ENCODE measurements around the gene DEXI. TPM values are rescaled to one million over a fixed set of nuclear protein-coding genes. Genes with fewer than 3 reads are reported as not detected.

The DEXI gene
- total and polyA plus RNA-seq, 2 of the 13 experiments (the other 11 are each of a cell fraction or from before 2014, with no cell fraction given), result 51.5 to 70.4 TPM

DNA sequence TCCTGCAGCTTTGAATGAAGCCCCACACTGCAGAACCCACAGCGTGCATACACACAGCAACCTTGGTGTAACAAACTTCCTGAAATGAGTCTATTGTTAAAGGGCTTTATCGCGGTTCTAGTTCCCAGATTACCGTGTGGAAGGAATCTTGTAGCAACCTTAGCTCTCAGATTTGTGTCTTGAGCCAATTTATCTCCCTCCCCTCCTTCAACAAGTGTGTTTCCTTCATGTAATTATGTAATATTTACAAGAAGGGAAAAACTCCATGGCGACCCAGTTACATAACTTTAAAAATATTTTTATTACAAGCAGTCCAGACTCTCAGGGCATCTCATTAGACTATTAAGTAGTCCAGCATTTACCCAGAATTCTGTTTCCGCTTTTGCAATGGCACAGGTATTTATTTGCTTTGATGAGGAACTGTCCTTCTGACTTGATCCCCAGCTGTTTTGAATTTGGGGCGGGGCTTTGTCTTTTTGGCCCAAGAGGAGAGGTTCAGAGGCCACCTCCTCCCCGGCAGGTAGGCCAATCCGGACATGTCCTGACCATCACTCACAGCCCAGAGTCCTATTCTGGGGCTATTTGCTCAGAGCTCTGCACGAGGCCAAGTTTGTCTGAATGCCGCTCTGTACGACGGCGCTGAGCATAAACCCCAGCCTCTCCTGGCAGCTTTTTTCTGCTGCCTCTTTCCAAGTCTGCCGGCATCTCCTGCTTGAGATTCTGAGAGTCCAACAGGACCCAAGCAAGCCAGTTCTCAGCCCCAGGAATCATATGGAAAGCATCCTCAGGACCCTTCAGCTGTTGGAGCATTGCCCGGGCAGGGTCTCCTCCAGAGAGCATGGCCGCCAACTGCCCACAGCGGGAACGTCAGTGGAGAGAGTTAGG lies 37.7 kb upstream of the DEXI start (continued):
- TF ChIP-seq ZNF615 (CRISPR knock-in tag; IDR thresholded peaks at IDR 0.05; ENCODE audit: borderline replicate concordance), result no peak
- TF ChIP-seq GTF2F1 (IDR thresholded peaks at IDR 0.05; ENCODE audit: low read length), result no peak
- no peak for TF ChIP-seq ZNF747 (CRISPR knock-in tag; IDR thresholded peaks at IDR 0.05; ENCODE audit: borderline replicate concordance)
- no peak for TF ChIP-seq ZNF766 (CRISPR knock-in tag; IDR thresholded peaks at IDR 0.05; ENCODE audit: borderline replicate concordance)
- TF ChIP-seq YEATS4 (CRISPR knock-in tag; IDR thresholded peaks at IDR 0.05; ENCODE audit: borderline replicate concordance), result peak; percentile 41; the same call in 1 of the 2 replicates
- TF ChIP-seq MAF1 (CRISPR knock-in tag; IDR thresholded peaks at IDR 0.05; ENCODE audit: borderline replicate concordance), result no peak
- TF ChIP-seq ZNF850 (CRISPR knock-in tag; conservative IDR thresholded peaks at IDR 0.05), result no peak
- no peak for TF ChIP-seq HOXA5 (CRISPR knock-in tag; IDR thresholded peaks at IDR 0.05)
- no peak for TF ChIP-seq SPEN (CRISPR knock-in tag; IDR thresholded peaks at IDR 0.05; ENCODE audit: low read depth)
- TF ChIP-seq, protein P1, sequence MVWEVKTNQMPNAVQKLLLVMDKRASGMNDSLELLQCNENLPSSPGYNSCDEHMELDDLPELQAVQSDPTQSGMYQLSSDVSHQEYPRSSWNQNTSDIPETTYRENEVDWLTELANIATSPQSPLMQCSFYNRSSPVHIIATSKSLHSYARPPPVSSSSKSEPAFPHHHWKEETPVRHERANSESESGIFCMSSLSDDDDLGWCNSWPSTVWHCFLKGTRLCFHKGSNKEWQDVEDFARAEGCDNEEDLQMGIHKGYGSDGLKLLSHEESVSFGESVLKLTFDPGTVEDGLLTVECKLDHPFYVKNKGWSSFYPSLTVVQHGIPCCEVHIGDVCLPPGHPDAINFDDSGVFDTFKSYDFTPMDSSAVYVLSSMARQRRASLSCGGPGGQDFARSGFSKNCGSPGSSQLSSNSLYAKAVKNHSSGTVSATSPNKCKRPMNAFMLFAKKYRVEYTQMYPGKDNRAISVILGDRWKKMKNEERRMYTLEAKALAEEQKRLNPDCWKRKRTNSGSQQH (CRISPR knock-in tag; IDR thresholded peaks at IDR 0.05; ENCODE audit: low read depth), result no peak
- no peak for TF ChIP-seq ZNF121 (CRISPR knock-in tag; IDR thresholded peaks at IDR 0.05)
- no peak for TF ChIP-seq ZNF333 (CRISPR knock-in tag; IDR thresholded peaks at IDR 0.05; ENCODE audit: borderline replicate concordance)
- TF ChIP-seq, protein P2, sequence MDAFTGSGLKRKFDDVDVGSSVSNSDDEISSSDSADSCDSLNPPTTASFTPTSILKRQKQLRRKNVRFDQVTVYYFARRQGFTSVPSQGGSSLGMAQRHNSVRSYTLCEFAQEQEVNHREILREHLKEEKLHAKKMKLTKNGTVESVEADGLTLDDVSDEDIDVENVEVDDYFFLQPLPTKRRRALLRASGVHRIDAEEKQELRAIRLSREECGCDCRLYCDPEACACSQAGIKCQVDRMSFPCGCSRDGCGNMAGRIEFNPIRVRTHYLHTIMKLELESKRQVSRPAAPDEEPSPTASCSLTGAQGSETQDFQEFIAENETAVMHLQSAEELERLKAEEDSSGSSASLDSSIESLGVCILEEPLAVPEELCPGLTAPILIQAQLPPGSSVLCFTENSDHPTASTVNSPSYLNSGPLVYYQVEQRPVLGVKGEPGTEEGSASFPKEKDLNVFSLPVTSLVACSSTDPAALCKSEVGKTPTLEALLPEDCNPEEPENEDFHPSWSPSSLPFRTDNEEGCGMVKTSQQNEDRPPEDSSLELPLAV (CRISPR knock-in tag; conservative IDR thresholded peaks at IDR 0.05; ENCODE audit: low read depth), result no peak
- TF ChIP-seq ZNF782 (CRISPR knock-in tag; IDR thresholded peaks at IDR 0.05; ENCODE audit: borderline replicate concordance), result no peak
- no peak for TF ChIP-seq KLF11 (CRISPR knock-in tag; IDR thresholded peaks at IDR 0.05)
- no peak for TF ChIP-seq MXI1 (IDR thresholded peaks at IDR 0.05; ENCODE audit: borderline replicate concordance, low read depth, low read length)
- no peak for TF ChIP-seq PCBP1 (IDR thresholded peaks at IDR 0.05; ENCODE audit: borderline replicate concordance, low read depth, low read length)
- TF ChIP-seq, protein P3, sequence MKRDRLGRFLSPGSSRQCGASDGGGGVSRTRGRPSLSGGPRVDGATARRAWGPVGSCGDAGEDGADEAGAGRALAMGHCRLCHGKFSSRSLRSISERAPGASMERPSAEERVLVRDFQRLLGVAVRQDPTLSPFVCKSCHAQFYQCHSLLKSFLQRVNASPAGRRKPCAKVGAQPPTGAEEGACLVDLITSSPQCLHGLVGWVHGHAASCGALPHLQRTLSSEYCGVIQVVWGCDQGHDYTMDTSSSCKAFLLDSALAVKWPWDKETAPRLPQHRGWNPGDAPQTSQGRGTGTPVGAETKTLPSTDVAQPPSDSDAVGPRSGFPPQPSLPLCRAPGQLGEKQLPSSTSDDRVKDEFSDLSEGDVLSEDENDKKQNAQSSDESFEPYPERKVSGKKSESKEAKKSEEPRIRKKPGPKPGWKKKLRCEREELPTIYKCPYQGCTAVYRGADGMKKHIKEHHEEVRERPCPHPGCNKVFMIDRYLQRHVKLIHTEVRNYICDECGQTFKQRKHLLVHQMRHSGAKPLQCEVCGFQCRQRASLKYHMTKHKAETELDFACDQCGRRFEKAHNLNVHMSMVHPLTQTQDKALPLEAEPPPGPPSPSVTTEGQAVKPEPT (CRISPR knock-in tag; IDR thresholded peaks at IDR 0.05; ENCODE audit: low read depth), result no peak
- no peak for TF ChIP-seq SAP130 (CRISPR knock-in tag; IDR thresholded peaks at IDR 0.05; ENCODE audit: low read depth)
- no peak for TF ChIP-seq HNRNPUL1 (IDR thresholded peaks at IDR 0.05; ENCODE audit: low read depth, low read length)
- TF ChIP-seq RAD21 (CRISPR knock-in tag; IDR thresholded peaks at IDR 0.05), result no peak
- TF ChIP-seq PHF21A (CRISPR knock-in tag; IDR thresholded peaks at IDR 0.05), result peak; percentile 59; the same call in 1 of the 2 replicates
- TF ChIP-seq RFX5 (IDR thresholded peaks at IDR 0.05; ENCODE audit: low read depth, low read length), result no peak
- no peak for TF ChIP-seq KAT8 (CRISPR knock-in tag; IDR thresholded peaks at IDR 0.05)
- TF ChIP-seq ZNF232 (CRISPR knock-in tag; IDR thresholded peaks at IDR 0.05; ENCODE audit: borderline replicate concordance), result no peak
- 0 out of 2 replicates have a peak, but pooled peaks have one; percentile 31 for TF ChIP-seq ZMYM4 (CRISPR knock-in tag; IDR thresholded peaks at IDR 0.05)
- TF ChIP-seq NPAS2 (CRISPR knock-in tag; IDR thresholded peaks at IDR 0.05; ENCODE audit: borderline replicate concordance), result no peak
